Suprapubic skin (tissue), 4 donors: Measurements from ENCODE around the gene SLC39A13.

Experiments
- POLR2A ChIP-seq, 2 donors: fragments of 450-650 bp; IDR thresholded peaks; one replicate each; pipeline ENCODE4 v1.6.1; 2017; ENCODE audit warnings: antibody characterized with exemption in 2 of 2, mild to moderate bottlenecking in 2 of 2, moderate library complexity in 2 of 2
- POLR2AphosphoS5 ChIP-seq, 3 donors: sonication (generic); formaldehyde crosslinking; IDR thresholded peaks; one replicate each; pipeline ENCODE4 v1.6.1; 2017; ENCODE audit warnings: antibody characterized with exemption in 3 of 3

- no peak for TF ChIP-seq POLR2A (IDR thresholded peaks at IDR 0.05)
- TF ChIP-seq POLR2AphosphoS5 (IDR thresholded peaks at IDR 0.05), result no peak
Measured at GRCh38 chr11:47435687-47436086, 27.3 kb downstream of the SLC39A13 start.
